Daoy (cell line): ENCODE results near the gene TPP1. TPM values are rescaled to one million over a fixed set of nuclear protein-coding genes. Genes with fewer than 3 reads are reported as not detected.

Experiments used
- DNase-seq: peaks from one replicate; pipeline ENCODE4 v3.0.0-alpha.2; 2015; ENCODE audit warnings: low read depth
- total RNA-seq: library from RNA; depleted of rRNA; stranded (reverse); fragments of >200 nt; shearing (Covaris generic); gene quantifications from 2 replicates; pipeline ENCODE4 v1.2.3, GENCODE V29; 2014

The TPP1 gene
- total RNA-seq, 1 experiment from 2014 or later: 14.9 TPM

- DNase-seq: no peak
Measured at GRCh38 chr11:6627762-6628241, 8.6 kb upstream of the TPP1 start.

- DNase-seq: no peak
Measured at GRCh38 chr11:6626971-6627761, 7.9 kb upstream of the TPP1 start.

- no peak for DNase-seq
Measured at GRCh38 chr11:6625832-6626420, 6.7 kb upstream of the TPP1 start.

- DNase-seq: no peak
Measured at GRCh38 chr11:6625156-6625831, 6.1 kb upstream of the TPP1 start.

GRCh38 chr11:6623391-6624363 lies 4.5 kb upstream of the TPP1 start:
- DNase-seq: no peak

- DNase-seq: no peak
Measured at GRCh38 chr11:6622261-6623171, 3.3 kb upstream of the TPP1 start.

GRCh38 chr11:6621711-6622211 lies 2.5 kb upstream of the TPP1 start:
- DNase-seq: no peak

GRCh38 chr11:6620636-6621035 lies 1.4 kb upstream of the TPP1 start:
- no peak for DNase-seq

GRCh38 chr11:6618117-6619003 lies 862 bp downstream of the TPP1 start:
- DNase-seq: peak; percentile 41

- no peak for DNase-seq
Measured at GRCh38 chr11:6617315-6617781, 1.9 kb downstream of the TPP1 start.

GRCh38 chr11:6616596-6617250 lies 2.5 kb downstream of the TPP1 start:
- no peak for DNase-seq

GRCh38 chr11:6615882-6616585 lies 3.2 kb downstream of the TPP1 start:
- DNase-seq: no peak

GRCh38 chr11:6615046-6615445 lies 4.2 kb downstream of the TPP1 start:
- no peak for DNase-seq

GRCh38 chr11:6614446-6614845 lies 4.8 kb downstream of the TPP1 start:
- DNase-seq: no peak

- no peak for DNase-seq
Measured at GRCh38 chr11:6613496-6613895, 5.7 kb downstream of the TPP1 start.

- DNase-seq: peak; percentile 97
Measured at GRCh38 chr11:6612213-6613041, 6.8 kb downstream of the TPP1 start, which contains the start of gene TAF10. TAF10 (minus strand) TSS chr11:6612216; CDS start chr11:6612189, 27 bp downstream.

GRCh38 chr11:6611963-6612212 lies 7.3 kb downstream of the TPP1 start:
- DNase-seq: no peak
